Activated effector memory CD4-positive, alpha-beta T cell treated with anti-CD3 and anti-CD28 coated beads, Interleukin-2, amount 50 U/mL, for 16 hours (primary cell): Measurements from ENCODE around the gene MAP1LC3B.

ENCODE experiments used
- DNase-seq: peaks from one replicate; pipeline ENCODE4 v3.0.0-alpha.2; 2020

The MAP1LC3B gene

GRCh38 chr16:87411375-87412271 is 19.5 kb downstream of the MAP1LC3B start:
- no peak for DNase-seq

GRCh38 chr16:87412371-87412995 is 20.3 kb downstream of the MAP1LC3B start:
- no peak for DNase-seq

GRCh38 chr16:87412996-87413421 is 20.9 kb downstream of the MAP1LC3B start:
- DNase-seq: no peak

DNA sequence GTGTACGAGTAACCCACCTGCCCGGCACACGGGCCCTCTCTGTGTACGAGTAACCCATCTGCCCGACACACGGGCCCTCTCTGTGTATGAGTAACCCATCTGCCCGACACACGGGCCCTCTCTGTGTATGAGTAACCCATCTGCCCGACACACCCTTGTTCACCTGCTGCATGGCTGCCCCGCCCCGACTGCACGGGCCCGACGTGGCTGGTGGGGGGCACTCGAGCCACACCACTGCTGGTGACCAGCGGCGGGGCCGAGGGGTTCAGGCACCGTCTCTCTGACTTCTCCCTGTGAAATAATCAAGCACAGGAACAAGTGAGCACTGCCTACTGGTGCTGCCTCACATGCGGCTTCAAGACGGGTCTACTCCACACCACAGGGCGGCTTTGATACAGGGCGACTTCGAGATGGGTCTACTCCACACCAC is 22.1 kb downstream of the MAP1LC3B start:
- DNase-seq: no peak

- no peak for DNase-seq
These were observed 23.3 kb downstream of the MAP1LC3B start for GRCh38 chr16:87415441-87415840.

DNA sequence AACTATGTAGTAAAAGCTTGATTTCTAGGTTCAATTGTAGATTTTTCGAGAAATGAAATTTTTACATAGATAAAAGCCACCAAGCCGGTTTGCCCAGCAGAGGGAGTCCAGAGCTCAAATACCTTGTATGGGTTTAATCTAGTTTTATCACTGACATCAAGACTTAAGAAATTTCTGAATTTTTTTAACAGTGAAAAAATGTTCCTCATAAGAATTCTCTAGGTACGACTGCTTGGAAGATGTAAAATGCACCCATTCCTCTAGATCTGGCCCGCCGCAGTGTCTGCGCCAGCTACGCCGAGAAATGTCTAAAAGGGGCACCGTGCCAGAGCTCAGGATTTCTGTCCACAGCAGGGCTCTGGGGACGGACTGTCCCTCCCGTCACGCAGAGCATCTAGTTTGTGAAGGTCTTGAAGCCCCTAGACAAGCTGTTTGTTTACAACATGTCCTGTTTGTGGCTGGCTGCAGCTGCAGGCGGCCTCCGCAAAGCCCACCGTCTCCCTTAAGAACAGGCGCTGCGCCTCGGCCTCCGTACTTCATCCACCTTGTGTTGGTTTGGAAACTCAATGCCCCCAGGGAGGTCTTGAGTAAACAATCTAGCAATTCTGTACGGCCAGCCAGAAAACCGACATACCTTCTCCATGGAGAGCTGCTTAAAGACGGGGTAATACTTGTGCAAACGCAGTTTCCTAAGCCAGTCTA is 24.8 kb downstream of the MAP1LC3B start:
- no peak for DNase-seq

GRCh38 chr16:87417528-87417910 is 25.4 kb downstream of the MAP1LC3B start:
- DNase-seq: no peak

GRCh38 chr16:87418216-87418615 is 26.1 kb downstream of the MAP1LC3B start:
- no peak for DNase-seq

GRCh38 chr16:87418644-87419043 is 26.5 kb downstream of the MAP1LC3B start:
- DNase-seq: no peak

- DNase-seq: no peak
These were observed 28.2 kb downstream of the MAP1LC3B start for GRCh38 chr16:87420026-87421002.

- DNase-seq: no peak
These were observed 29.1 kb downstream of the MAP1LC3B start for GRCh38 chr16:87421003-87421912.

- no peak for DNase-seq
These were observed 30.0 kb downstream of the MAP1LC3B start for GRCh38 chr16:87422106-87422505.

DNA sequence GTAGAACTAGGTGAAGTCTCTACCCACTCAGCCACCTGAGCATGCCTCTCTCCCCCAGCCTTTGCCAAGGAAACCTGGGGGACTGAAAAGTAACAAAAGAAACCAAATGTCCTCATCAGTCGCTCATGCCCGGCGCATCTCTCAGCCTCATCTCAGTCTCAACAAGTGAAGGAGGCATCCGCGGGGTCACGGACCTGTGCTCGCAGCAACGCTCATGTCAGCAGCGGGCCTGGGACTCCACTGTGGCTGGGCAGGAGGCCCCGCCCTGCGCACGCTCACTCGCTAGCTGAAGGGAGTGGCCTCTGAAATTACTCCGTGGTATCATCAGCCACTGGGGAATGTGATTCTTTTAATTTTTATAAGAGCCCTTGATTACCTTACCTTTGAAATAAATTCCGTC is 31.3 kb downstream of the MAP1LC3B start:
- DNase-seq: no peak

- DNase-seq: no peak
These were observed 32.1 kb downstream of the MAP1LC3B start for GRCh38 chr16:87424266-87424665.

DNA sequence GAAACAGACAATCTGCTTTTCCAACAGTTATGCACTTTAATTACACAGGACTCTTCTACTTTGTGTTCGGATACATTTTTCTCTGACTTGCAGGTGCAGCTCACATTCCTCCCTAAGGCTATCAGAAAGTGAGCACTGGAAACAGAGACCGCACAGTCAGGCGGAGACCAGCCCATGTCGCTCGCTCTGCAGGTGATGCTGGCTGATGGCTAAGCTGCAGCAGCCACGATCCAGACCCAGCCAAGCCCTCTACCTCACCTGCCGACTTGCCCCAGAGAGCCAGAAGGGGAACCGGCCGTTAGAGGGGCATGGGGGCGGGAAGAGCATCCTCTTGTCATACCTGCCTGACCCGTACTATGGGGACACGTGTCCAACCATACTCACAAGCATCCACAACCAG is 33.8 kb downstream of the MAP1LC3B start:
- DNase-seq: no peak

- DNase-seq: peak; percentile 41
These were observed 34.5 kb downstream of the MAP1LC3B start for GRCh38 chr16:87426423-87427215.

DNA sequence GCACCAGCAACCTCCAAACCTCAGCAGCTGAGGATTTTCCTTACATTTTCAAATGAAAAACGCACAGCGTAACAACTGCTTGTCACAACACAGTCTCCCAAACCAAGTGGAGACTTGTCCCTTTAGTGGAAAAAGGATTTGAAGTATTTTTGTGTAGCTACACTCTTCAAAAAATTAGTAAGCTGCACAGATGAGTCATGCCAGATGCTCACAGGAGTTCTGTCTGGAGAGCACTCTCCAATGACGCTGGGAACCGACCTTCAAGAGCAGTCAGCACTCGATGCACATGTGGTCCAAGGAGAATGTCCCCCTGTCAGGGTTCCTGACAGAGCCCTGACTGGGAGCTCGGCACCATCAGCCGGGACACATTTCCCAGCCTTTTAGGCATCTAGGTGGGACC is 39.8 kb downstream of the MAP1LC3B start:
- DNase-seq: no peak

DNA sequence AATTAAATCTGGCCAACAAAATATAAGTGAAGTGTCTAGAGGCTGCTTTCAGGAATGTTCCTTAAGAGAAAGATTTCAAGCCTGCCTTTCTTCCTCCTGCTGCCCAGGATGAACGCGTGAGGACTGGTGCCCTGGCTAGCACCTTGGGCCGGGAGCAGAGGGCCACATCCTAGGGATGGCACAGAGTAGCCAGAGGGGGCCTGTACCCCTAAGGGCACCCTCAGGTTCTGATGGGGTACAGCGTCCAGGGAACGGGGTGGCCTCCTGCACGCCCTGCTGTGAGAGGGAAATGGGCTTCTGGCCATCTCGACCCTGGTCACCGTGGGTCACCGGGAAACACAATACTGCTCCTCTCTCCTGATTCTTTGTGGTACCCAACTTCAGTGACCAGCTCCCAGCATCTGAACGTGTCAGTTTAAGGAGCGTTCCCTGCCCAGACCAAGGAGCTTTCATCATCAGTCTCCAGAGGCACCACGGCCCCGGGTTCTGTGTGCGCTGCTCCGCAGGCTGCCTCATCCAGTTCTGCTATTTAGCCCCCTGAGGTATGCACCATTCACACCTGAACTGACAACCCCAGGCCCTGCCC is 40.3 kb downstream of the MAP1LC3B start:
- no peak for DNase-seq

DNA sequence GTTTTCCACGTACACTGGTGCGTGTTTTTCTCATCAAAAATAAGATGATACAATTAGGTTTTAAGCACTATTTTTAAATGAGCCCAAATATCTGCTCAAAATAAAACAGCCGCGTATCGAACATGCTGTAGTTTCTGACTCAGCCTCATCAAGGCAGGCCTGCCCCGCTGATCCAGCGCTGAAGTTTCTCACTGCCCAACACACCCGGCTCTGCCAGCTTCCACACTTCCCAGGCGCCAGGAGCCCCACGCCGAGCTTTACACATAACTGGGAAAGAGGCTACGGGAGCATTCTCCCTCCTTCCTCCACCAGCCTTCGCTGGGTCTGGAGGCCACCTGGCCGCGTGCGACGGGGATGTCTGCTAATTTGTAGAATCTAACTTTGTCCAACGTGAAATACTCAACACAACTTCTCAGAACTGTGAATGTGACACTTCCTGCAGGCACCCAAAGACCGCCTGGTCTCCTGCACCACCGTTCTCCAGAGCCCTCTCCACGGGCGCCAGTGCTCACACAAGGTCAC is 42.1 kb downstream of the MAP1LC3B start:
- no peak for DNase-seq
